ENCODE measurements around the gene RPL18A. TPM values are rescaled to one million over a fixed set of nuclear protein-coding genes. Genes with fewer than 3 reads are reported as not detected.

RPL18A gene
- total and polyA plus RNA-seq, 3 experiments from 2014 or later = 3,114 to 3,296 (median 3,151) TPM

- peaks cover 0 to 19% (median 11%) of the 10 kb centered on the region in 5 donors for H3K9me3 Mint-ChIP-seq
- peaks cover 13 to 18% of the 10 kb centered on the region in 2 donors for H3K27me3 Mint-ChIP-seq
- no peaks in the 10 kb centered on the region for H3K4me1 ChIP-seq (ENCODE audit: insufficient read depth, low read length)
- POLR2A ChIA-PET = no interaction called here
- H3K4me3 Mint-ChIP-seq = no peak overlapping the region
- no peak for DNase-seq
- H3K27me3 ChIP-seq (ENCODE audit: insufficient read depth, low read length, poor library complexity, severe bottlenecking) = no peaks in the 10 kb centered on the region
- H3K27ac ChIP-seq (ENCODE audit: low read depth, low read length) = no peak overlapping the region
- no peaks in the 10 kb centered on the region for H3K9me3 ChIP-seq (ENCODE audit: low read length)
- CTCF ChIA-PET = no interaction called here
- H3K36me3 Mint-ChIP-seq = peaks cover 0 to 3% (median 0%) of the 10 kb centered on the region in 3 donors
- H3K36me3 ChIP-seq (ENCODE audit: insufficient read depth, low read length) = no peaks in the 10 kb centered on the region
- H3K4me3 ChIP-seq (ENCODE audit: low read length) = no peak overlapping the region
- no peaks in the 10 kb centered on the region for H3K4me1 Mint-ChIP-seq
- no peak overlapping the region for H3K27ac Mint-ChIP-seq
Observed at GRCh38 chr19:17910791-17911360, 51.2 kb downstream of the RPL18A start.

Other genes starting within 250 kb of the RPL18A start
- not detected for gene UNC13A, start 171.6 kb upstream of the RPL18A start, total RNA-seq
- gene UNC13A, start 171.6 kb upstream of the RPL18A start, polyA plus RNA-seq = not detected
- gene MAP1S, start 140.4 kb upstream of the RPL18A start, total RNA-seq = 10 to 100 TPM; 66.1 to 72.3 TPM
- 43.0 TPM for gene MAP1S, start 140.4 kb upstream of the RPL18A start, polyA plus RNA-seq
- 10 to 100 TPM; 37.7 to 38.7 TPM for gene FCHO1, start 108.4 kb upstream of the RPL18A start, total RNA-seq
- 23.0 TPM for gene FCHO1, start 108.4 kb upstream of the RPL18A start, polyA plus RNA-seq
- gene B3GNT3, start 64.8 kb upstream of the RPL18A start, total RNA-seq = not detected
- gene B3GNT3, start 64.8 kb upstream of the RPL18A start, polyA plus RNA-seq = not detected
- gene INSL3, start 38.4 kb upstream of the RPL18A start, total RNA-seq = 1 to 10 TPM; 1.8 to 2.9 TPM
- 2.6 TPM for gene INSL3, start 38.4 kb upstream of the RPL18A start, polyA plus RNA-seq
- 100 to 1,000 TPM; 119 to 125 TPM for gene JAK3, start 11.9 kb upstream of the RPL18A start, total RNA-seq
- 84.0 TPM for gene JAK3, start 11.9 kb upstream of the RPL18A start, polyA plus RNA-seq
- gene SLC5A5, start 12.0 kb downstream of the RPL18A start, total RNA-seq = 1 to 10 TPM; 1.2 to 1.7 TPM
- gene SLC5A5, start 12.0 kb downstream of the RPL18A start, polyA plus RNA-seq = 0.33 TPM
- 100 to 1,000 TPM; 184 to 195 TPM for gene CCDC124, start 73.1 kb downstream of the RPL18A start, total RNA-seq
- gene CCDC124, start 73.1 kb downstream of the RPL18A start, polyA plus RNA-seq = 65.7 TPM
- gene KCNN1, start 107.2 kb downstream of the RPL18A start, total RNA-seq = under 1 TPM; 0.13 to 0.15 TPM
- not detected for gene KCNN1, start 107.2 kb downstream of the RPL18A start, polyA plus RNA-seq
- gene ARRDC2, start 148.3 kb downstream of the RPL18A start, total RNA-seq = 10 to 100 TPM; 33.5 to 37.1 TPM
- gene ARRDC2, start 148.3 kb downstream of the RPL18A start, polyA plus RNA-seq = 45.8 TPM
- gene IL12RB1, start 227.0 kb downstream of the RPL18A start, total RNA-seq = 10 to 100 TPM; 18.9 to 19.6 TPM
- gene IL12RB1, start 227.0 kb downstream of the RPL18A start, polyA plus RNA-seq = 43.2 TPM
- gene MAST3, start 237.9 kb downstream of the RPL18A start, total RNA-seq = 10 to 100 TPM; 15.0 to 15.9 TPM
- 18.6 TPM for gene MAST3, start 237.9 kb downstream of the RPL18A start, polyA plus RNA-seq

All from CD8-positive, alpha-beta memory T cell (primary cell).